Measurements from ENCODE around the gene GLRA1. TPM values are rescaled to one million over a fixed set of nuclear protein-coding genes. Genes with fewer than 3 reads are reported as not detected.

Gene GLRA1
- total RNA-seq, 1 donor = not detected

DNA sequence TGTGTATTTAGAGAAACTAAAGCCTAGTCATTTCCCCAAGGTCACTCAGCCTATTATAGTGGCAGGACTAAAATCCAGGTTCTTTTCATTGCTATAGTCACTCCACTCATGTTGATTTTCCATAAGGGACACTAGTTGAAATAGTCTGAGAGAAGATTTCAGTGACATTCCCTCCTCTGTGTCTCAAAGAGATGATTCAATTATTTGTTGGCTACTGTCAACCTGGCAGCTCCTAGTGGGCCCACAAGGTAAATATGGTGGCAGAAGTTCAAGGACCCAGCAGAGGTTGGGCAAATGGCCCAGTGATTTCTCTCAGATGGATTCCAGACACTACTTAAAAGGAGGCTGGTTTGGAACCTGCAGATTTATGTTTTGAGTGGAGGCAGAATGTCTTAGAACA, 104.8 kb downstream of the GLRA1 start:
- no peak overlapping the region for H3K4me3 ChIP-seq (ENCODE audit: low read depth, low read length)
- TF ChIP-seq, protein P1, sequence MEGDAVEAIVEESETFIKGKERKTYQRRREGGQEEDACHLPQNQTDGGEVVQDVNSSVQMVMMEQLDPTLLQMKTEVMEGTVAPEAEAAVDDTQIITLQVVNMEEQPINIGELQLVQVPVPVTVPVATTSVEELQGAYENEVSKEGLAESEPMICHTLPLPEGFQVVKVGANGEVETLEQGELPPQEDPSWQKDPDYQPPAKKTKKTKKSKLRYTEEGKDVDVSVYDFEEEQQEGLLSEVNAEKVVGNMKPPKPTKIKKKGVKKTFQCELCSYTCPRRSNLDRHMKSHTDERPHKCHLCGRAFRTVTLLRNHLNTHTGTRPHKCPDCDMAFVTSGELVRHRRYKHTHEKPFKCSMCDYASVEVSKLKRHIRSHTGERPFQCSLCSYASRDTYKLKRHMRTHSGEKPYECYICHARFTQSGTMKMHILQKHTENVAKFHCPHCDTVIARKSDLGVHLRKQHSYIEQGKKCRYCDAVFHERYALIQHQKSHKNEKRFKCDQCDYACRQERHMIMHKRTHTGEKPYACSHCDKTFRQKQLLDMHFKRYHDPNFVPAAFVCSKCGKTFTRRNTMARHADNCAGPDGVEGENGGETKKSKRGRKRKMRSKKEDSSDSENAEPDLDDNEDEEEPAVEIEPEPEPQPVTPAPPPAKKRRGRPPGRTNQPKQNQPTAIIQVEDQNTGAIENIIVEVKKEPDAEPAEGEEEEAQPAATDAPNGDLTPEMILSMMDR (IDR thresholded peaks at IDR 0.05; ENCODE audit: insufficient read depth, low read length) = no peak

DNA sequence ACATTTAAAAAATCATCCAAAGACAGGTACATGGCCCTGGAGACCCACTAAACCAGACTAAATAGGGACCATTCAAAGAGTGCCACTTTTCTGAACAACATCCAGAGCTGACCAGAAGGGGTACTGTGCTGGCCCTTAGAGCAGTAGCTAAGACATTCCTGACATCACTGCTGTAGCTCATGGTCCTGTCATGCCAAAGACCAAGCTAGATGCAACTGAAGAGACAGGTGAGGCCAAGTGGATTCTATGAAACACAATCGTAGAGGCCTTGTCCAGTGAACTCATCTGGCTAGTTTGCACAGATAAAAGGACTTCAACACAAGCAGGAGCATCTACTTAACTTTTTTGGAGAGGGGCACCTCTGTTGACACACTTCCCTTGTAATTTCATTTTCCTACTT, 109.6 kb downstream of the GLRA1 start:
- no peak for DNase-seq (ENCODE audit: low read depth)
- TF ChIP-seq, protein P1 (IDR thresholded peaks at IDR 0.05; ENCODE audit: insufficient read depth, low read length) = no peak
- no peak overlapping the region for H3K4me3 ChIP-seq (ENCODE audit: low read depth, low read length)

More for the DNA sequence above, 104.8 kb downstream of the GLRA1 start:
- DNase-seq (ENCODE audit: low read depth) = peak; percentile 21

DNA sequence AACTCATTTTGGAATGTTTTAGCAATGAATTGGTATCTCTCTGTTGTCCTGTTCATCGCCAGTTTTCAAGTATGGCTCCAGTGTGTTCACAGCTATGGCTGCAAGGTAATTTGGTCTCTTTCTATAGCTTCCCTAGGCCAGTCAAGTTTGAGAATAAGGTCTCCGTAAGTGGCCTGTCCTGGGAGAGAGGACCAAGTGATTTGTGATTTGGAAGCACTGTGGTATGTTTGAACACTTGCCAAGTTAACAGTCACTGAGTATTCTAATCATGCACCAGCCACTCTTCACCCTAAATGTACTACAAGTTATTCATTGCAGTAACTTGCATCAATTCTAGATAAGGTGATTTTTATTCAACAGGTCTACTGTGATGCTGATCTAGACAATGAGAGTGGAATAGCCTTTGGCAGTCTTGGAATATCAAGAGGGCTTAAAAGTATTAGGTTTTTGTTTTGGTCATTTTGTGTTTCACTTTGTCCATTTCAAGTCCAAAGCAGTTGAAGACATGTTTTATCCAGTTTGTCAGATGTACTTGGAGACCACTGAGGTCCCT, 111.8 kb downstream of the GLRA1 start:
- DNase-seq (ENCODE audit: low read depth) = peak; percentile 65

DNA sequence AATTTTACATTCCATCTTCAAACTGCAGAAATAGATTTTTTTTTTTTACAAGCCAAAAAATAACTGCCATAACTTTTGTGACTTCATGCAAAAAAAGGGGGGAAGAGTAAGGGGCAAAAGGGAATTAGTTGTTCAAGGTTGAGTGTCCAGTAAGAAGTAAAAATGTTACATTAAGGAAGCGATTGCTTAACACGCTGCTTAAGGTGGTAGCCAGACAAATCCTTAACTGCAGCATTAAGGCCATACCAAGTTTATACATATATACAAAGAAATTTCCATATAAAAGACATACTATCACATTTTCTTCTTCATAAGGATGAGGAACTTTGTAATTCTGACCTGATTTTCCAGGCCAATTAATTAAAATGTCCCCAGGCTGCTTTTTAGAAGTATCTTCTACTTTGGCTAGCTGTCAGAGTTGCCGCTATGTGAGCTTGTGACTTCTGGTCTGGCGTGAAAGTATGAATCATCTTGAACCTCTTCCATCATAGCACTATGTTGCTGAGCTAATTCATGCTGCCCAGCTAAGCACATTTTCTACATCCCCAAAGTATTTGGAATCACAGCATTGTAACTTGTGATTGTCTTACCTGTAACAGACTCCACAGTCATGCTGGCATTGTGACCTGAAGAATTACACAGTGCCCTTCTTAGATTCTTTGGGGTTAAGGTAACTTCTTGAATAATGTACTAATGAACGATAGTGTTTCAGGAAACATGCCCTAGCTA, 112.9 kb downstream of the GLRA1 start:
- peak; percentile 80 for DNase-seq (ENCODE audit: low read depth)
- TF ChIP-seq, protein P1 (IDR thresholded peaks at IDR 0.05; ENCODE audit: insufficient read depth, low read length) = no peak
- H3K4me3 ChIP-seq (ENCODE audit: low read depth, low read length) = no peak overlapping the region

More for the DNA sequence above, 111.8 kb downstream of the GLRA1 start:
- H3K4me3 ChIP-seq (ENCODE audit: low read depth, low read length) = no peak overlapping the region
- TF ChIP-seq, protein P1 (IDR thresholded peaks at IDR 0.05; ENCODE audit: insufficient read depth, low read length) = no peak

DNA sequence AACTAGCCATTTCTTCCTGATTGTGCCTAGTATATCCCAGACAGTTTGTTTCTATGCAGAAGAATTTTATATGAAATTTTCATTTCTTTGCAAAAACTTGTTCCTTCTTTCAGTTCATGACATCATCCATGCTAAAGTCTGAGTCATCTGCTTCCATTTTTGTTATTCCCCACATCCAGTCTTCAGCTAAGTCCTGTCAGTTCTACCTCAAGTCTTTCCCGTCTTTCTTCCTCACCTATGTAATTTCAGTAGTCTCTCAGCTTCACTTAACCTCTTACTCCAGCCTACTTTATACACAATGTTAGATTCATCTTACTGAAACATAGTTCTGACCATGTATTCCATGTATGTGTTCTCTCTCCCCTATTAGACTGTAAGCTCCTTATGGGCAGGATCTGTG, 113.8 kb downstream of the GLRA1 start:
- TF ChIP-seq, protein P1 (IDR thresholded peaks at IDR 0.05; ENCODE audit: insufficient read depth, low read length) = no peak
- H3K4me3 ChIP-seq (ENCODE audit: low read depth, low read length) = no peak overlapping the region
- DNase-seq (ENCODE audit: low read depth) = peak; percentile 20

DNA sequence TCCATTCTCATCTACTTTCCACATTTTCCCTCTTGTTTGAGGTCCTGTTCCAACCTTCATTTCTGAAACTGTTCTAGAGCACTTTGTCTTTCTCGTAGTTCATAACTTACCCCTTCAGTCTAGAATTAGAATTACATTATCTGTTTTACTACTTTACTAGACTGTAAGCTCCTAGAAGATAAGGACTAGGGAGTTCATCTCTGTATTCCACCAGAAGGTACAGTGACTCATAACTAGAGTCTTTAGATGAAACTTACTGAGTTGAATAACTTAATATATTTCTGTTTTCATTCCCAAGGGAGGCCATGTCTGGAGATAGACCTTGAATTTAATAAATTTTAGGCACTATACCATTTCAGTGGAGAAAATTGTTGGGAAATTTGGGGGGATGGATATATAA, 114.2 kb downstream of the GLRA1 start:
- H3K4me3 ChIP-seq (ENCODE audit: low read depth, low read length) = no peak overlapping the region
- peak; percentile 34 for DNase-seq (ENCODE audit: low read depth)
- TF ChIP-seq, protein P1 (IDR thresholded peaks at IDR 0.05; ENCODE audit: insufficient read depth, low read length) = no peak

Data from fibroblast of the aortic adventitia (primary cell).